ENCODE results near the gene SLC48A1. TPM values are rescaled to one million over a fixed set of nuclear protein-coding genes. Genes with fewer than 3 reads are reported as not detected.
A peak's percentile ranks its signal among the peaks of the same experiment; 100 is the strongest.

Gene SLC48A1
- total RNA-seq, 1 donor from 2014 or later, result 13.0 TPM

DNA sequence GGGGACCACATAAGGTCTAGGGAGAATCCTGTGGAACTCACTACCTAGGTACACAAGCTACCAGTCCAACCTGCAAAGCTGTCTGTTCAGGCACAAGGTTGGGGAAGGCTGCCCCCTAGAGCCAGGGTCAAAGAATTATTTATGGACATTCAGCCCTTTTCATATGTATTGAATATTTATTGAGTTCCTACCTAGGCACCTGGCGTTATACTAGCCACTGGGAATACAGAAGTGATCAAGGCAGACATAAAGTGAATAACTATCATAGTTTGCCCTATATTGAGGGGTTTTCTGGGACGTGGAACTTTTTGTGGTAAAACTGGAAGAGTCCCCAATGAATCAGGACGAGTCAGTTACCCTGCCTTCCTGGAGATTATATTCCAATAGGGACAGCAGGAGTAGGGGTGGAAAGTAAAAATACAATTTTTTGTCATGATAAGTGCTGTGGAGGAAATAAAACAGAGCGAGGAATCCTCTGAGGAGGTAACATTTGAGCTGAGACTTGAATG, 5.8 kb upstream of the SLC48A1 start:
- DNase-seq (ENCODE audit: low read depth, low spot score), result no peak
- peak overlapping the region; percentile 58 for H3K4me3 Mint-ChIP-seq
- H3K27me3 Mint-ChIP-seq (ENCODE audit: low read depth), result peaks cover 7% of the 10 kb centered on the region
- no peaks in the 10 kb centered on the region for H3K36me3 Mint-ChIP-seq (ENCODE audit: low read depth)
- TF ChIP-seq, protein P1, sequence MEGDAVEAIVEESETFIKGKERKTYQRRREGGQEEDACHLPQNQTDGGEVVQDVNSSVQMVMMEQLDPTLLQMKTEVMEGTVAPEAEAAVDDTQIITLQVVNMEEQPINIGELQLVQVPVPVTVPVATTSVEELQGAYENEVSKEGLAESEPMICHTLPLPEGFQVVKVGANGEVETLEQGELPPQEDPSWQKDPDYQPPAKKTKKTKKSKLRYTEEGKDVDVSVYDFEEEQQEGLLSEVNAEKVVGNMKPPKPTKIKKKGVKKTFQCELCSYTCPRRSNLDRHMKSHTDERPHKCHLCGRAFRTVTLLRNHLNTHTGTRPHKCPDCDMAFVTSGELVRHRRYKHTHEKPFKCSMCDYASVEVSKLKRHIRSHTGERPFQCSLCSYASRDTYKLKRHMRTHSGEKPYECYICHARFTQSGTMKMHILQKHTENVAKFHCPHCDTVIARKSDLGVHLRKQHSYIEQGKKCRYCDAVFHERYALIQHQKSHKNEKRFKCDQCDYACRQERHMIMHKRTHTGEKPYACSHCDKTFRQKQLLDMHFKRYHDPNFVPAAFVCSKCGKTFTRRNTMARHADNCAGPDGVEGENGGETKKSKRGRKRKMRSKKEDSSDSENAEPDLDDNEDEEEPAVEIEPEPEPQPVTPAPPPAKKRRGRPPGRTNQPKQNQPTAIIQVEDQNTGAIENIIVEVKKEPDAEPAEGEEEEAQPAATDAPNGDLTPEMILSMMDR (conservative IDR thresholded peaks at IDR 0.05), result peak; percentile 58
- H3K9me3 Mint-ChIP-seq, result no peaks in the 10 kb centered on the region
- peaks cover 2% of the 10 kb centered on the region for H3K4me1 Mint-ChIP-seq
- H3K27ac Mint-ChIP-seq (ENCODE audit: unreplicated experiment), result no peak overlapping the region

DNA sequence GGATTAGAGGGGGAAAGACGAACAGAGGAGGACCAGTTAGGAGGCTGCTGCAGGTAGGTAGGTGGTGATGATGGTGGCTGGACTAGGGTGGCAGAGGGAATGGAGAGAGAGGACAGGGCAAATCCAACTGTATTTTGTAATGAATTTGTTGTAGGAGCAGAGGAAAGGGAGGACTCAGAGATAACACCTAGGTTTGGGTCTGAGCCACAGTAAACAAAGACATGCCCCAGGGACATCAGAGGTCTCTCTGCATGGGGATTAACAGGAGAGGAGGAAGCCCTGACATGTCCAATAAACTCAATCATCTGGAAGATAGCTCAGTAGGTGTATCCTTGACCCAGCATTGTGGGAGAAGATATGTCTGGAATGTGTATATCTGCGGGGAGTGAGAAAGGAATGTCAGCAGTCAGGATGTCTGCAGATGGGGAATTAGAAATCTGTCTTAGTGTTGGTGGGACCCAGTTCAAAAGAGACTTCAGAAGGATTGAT, 4.7 kb upstream of the SLC48A1 start:
- TF ChIP-seq, protein P1 (conservative IDR thresholded peaks at IDR 0.05), result no peak
- no peak for DNase-seq (ENCODE audit: low read depth, low spot score)
- Mint-ChIP-seq H3K4me3 (no peak overlapping the region), H3K36me3 (ENCODE audit: low read depth) (no peaks in the 10 kb centered on the region), H3K27me3 (ENCODE audit: low read depth) (peaks cover 11% of the 10 kb centered on the region), H3K27ac (ENCODE audit: unreplicated experiment) (no peak overlapping the region), H3K4me1 (peaks cover 7% of the 10 kb centered on the region), H3K9me3 (no peaks in the 10 kb centered on the region)

DNA sequence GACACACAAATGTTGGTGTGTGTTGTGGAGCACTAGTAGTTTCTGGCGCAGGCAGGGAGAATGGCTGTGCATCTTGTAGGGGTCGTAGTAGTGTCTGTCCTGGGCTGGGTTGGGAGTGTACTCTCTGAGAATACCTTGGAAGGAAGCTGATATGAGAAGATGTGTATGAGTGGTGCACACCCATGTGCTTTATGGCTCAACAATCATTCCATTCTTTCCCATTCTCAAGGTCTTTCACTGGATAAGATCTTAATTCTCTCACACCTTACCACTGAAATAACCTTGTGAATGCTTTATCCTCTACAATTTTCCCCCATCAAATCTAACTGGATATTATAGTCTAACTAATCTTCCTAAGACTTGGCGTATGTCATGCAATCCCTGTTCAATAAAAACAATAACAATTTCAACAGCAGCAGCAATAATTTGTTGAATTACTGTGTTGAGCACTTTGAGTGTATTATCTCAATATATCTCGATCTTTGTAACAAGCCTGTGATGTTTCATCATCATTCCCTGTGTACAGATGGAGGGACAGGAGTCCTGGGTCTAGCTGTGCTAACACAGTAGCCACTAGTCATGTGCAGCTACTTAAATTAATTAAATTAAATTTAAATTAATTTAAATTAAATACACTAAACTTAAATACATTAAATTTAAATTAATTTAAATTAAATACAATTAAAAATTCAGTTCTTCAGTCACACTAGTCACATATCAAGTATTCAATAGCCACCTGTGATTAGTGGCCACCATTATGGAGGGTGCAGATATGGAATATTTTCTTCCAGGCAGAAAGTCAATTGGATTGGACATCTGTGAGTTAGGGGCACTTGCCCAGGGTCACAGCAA, 3.6 kb upstream of the SLC48A1 start:
- TF ChIP-seq, protein P1 (conservative IDR thresholded peaks at IDR 0.05), result no peak
- Mint-ChIP-seq H3K9me3 (no peaks in the 10 kb centered on the region), H3K36me3 (ENCODE audit: low read depth) (no peaks in the 10 kb centered on the region), H3K27me3 (ENCODE audit: low read depth) (peaks cover 11% of the 10 kb centered on the region), H3K4me3 (no peak overlapping the region), H3K4me1 (peaks cover 15% of the 10 kb centered on the region), H3K27ac (ENCODE audit: unreplicated experiment) (no peak overlapping the region)
- DNase-seq (ENCODE audit: low read depth, low spot score), result no peak

DNA sequence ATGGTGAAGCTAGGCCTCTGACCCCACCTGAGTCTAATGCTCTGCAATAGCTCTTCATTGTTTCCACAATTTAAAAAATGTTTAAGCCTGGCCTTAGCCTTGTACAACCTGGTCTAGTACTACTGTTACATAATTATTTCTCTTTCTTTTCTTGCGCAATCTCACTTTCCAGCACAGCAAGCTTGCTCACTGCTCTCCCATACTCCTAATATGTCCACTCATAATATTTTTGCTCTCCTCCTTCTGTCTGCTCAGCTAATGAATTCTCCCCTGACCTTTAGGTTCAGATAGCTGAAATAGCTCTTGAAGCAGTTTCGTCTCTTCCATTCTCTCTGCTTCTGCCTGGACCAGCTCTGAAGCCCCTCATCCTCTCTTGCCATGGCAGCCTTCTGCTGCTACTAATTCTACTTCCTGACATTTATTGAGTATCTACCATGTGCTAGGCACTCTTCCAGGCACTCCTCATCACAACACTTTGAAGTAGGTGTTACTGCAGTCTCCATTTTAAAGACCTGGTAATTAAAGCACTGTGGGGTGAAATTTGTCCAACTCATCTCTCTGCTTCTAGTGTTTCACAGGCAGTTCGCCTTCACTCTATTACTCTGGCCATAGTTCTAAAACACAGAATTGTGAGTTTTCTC, 2.8 kb upstream of the SLC48A1 start:
- peaks cover 23% of the 10 kb centered on the region for H3K4me1 Mint-ChIP-seq
- TF ChIP-seq, protein P1 (conservative IDR thresholded peaks at IDR 0.05), result no peak
- H3K27me3 Mint-ChIP-seq (ENCODE audit: low read depth), result peaks cover 13% of the 10 kb centered on the region
- no peak overlapping the region for H3K27ac Mint-ChIP-seq (ENCODE audit: unreplicated experiment)
- no peak overlapping the region for H3K4me3 Mint-ChIP-seq
- H3K36me3 Mint-ChIP-seq (ENCODE audit: low read depth), result no peaks in the 10 kb centered on the region
- no peaks in the 10 kb centered on the region for H3K9me3 Mint-ChIP-seq
- no peak for DNase-seq (ENCODE audit: low read depth, low spot score)

DNA sequence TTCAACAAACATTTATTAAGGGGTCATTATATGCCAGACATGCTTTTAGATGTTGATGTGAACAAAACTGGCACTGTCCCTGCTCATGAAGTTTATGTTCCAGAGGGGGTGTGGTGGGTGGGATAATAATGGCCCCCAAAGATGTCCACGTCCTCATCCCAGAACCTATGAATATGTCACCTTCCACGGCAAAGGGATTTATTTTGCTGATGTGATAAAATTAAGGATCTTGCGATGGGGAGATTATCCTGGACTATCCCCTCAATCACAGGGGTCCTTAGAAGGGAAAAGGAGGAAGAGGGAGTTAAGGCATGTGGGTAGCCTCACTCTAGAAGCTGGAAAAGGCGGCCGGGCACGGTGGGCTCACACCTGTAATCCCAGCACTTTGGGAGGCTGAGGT, 1.7 kb upstream of the SLC48A1 start:
- TF ChIP-seq, protein P1 (conservative IDR thresholded peaks at IDR 0.05), result no peak
- H3K9me3 Mint-ChIP-seq, result no peaks in the 10 kb centered on the region
- DNase-seq (ENCODE audit: low read depth, low spot score), result no peak
- no peaks in the 10 kb centered on the region for H3K36me3 Mint-ChIP-seq (ENCODE audit: low read depth)
- peaks cover 27% of the 10 kb centered on the region for H3K4me1 Mint-ChIP-seq
- H3K27me3 Mint-ChIP-seq (ENCODE audit: low read depth), result peaks cover 16% of the 10 kb centered on the region
- H3K27ac Mint-ChIP-seq (ENCODE audit: unreplicated experiment), result no peak overlapping the region
- no peak overlapping the region for H3K4me3 Mint-ChIP-seq
